HepG2 (cell line): ENCODE results near the gene PLCB4. TPM values are rescaled to one million over a fixed set of nuclear protein-coding genes. Genes with fewer than 3 reads are reported as not detected.

Experiments
- ATAC-seq: fragments of 200-7000 bp; cut with Tn5 transposase; 3 replicates; pipeline ENCODE4 v1.9.1; 2020; ENCODE audit warnings: mild to moderate bottlenecking, moderate library complexity
- BruUV-seq: library from RNA; stranded (reverse); fragments of 400-500 nt; replicated peaks from 2 replicates; lab custom pipeline; 2021; lab: Mats Ljungman, UMichigan
- CTCF ChIA-PET: fragments of 300-600 bp; formaldehyde crosslinking; extraction: SDS; loops from one replicate; lab custom pipeline; 2021; ENCODE audit warnings: low total read pairs, inconsistent platforms, low intra/inter-chr PET ratio; lab: Yijun Ruan, JAX
- POLR2A ChIA-PET: fragments of 350-600 bp; sonication (Branson Sonifier 250); formaldehyde crosslinking; loops from one replicate; lab custom pipeline; 2020; ENCODE audit warnings: antibody characterized with exemption, inconsistent platforms; lab: Yijun Ruan, JAX
- DNase-seq: peaks from one replicate; pipeline ENCODE4 v3.0.0-alpha.2; 2015; ENCODE audit warnings: low spot score
- FAIRE-seq: peaks from 3 replicates; lab custom pipeline; 2011; peaks lifted over from hg19 to GRCh38; lab: Jason Lieb, UNC
- H2AFZ ChIP-seq: one replicate; pipeline ENCODE4 v1.6.1; 2011; ENCODE audit warnings: low read length, inconsistent platforms
- H3K27ac ChIP-seq: fragments of 300-600 bp; 3 replicates; pipeline ENCODE4 v1.8.0; 2011; ENCODE audit warnings: mixed run types, mild to moderate bottlenecking, mixed read lengths, low read length, inconsistent platforms; ENCODE audit not compliant: insufficient read depth; ENCODE audit errors: extremely low read length
- H3K27me3 ChIP-seq, 2 experiments: fragments of 200-600 bp in 1 of 2; 2 replicates in 1 of 2; 3 replicates in 1 of 2; pipeline versions ENCODE4 v1.6.0 to v1.8.0; 2011; ENCODE audit warnings: low read length in 2 of 2, mild to moderate bottlenecking in 2 of 2, moderate library complexity in 2 of 2, inconsistent platforms in 1 of 2; ENCODE audit not compliant: insufficient read depth in 2 of 2, control insufficient read depth in 1 of 2
- H3K36me3 ChIP-seq, 2 experiments: fragments of 200-600 bp in 1 of 2; replicated peaks in 1 of 2; 2 replicates in 1 of 2; 3 replicates in 1 of 2; pipeline versions ENCODE4 v1.5.1 to v1.8.0; 2011; ENCODE audit warnings: low read length in 2 of 2, inconsistent platforms in 1 of 2; ENCODE audit not compliant: insufficient read depth in 2 of 2, control insufficient read depth in 1 of 2
- H3K4me1 ChIP-seq: 2 replicates; pipeline ENCODE4 v1.5.1; 2012; ENCODE audit warnings: low read length, inconsistent platforms; ENCODE audit not compliant: insufficient read depth
- H3K4me2 ChIP-seq: 2 replicates; pipeline ENCODE4 v1.6.0; 2011; ENCODE audit warnings: low read depth, low read length, inconsistent platforms
- H3K4me3 ChIP-seq, 3 experiments: fragments of 200-600 bp in 1 of 3; sonication (generic), shearing (Covaris generic) in 1 of 3; replicated peaks in 1 of 3; 2 replicates each; pipeline ENCODE4 v1.5.1; 2011 to 2016; ENCODE audit warnings: low read length in 3 of 3, inconsistent platforms in 2 of 3, low read depth in 2 of 3, mild to moderate bottlenecking in 2 of 3, control low read depth in 1 of 3, mixed read lengths in 1 of 3; ENCODE audit not compliant: insufficient read depth in 1 of 3
- H3K79me2 ChIP-seq: one replicate; pipeline ENCODE4 v1.6.1; 2011; ENCODE audit warnings: low read length, inconsistent platforms; ENCODE audit not compliant: insufficient read depth
- H3K9ac ChIP-seq: 2 replicates; pipeline ENCODE4 v1.6.0; 2011; ENCODE audit warnings: mild to moderate bottlenecking, low read depth, low read length, inconsistent platforms; ENCODE audit not compliant: insufficient read depth
- H3K9me3 ChIP-seq: 2 replicates; pipeline ENCODE4 v1.5.1; 2012; ENCODE audit warnings: mild to moderate bottlenecking, low read length
- H4K20me1 ChIP-seq: 2 replicates; pipeline ENCODE4 v1.6.0; 2011; ENCODE audit warnings: inconsistent platforms, mild to moderate bottlenecking, low read length, moderate library complexity; ENCODE audit not compliant: insufficient read depth
- ATF7 ChIP-seq, 2 experiments: fragments of 450-650 bp in 1 of 2; sonication (generic) in 1 of 2; formaldehyde crosslinking in 1 of 2; IDR thresholded peaks; 2 replicates each; pipeline versions ENCODE4 v1.4.0 to v1.6.1; 2016 to 2020; ENCODE audit warnings: antibody characterized with exemption in 1 of 2, mild to moderate bottlenecking in 1 of 2, missing genetic modification reagents in 1 of 2
- KLF13 ChIP-seq: sonication (generic); formaldehyde crosslinking; IDR thresholded peaks from 2 replicates; pipeline ENCODE4 v1.4.0; 2020; ENCODE audit warnings: mild to moderate bottlenecking, missing genetic modification reagents
- KLF9 ChIP-seq: IDR thresholded peaks from 2 replicates; pipeline ENCODE4 v1.6.1; 2016; ENCODE audit warnings: low read depth
- NR3C1 ChIP-seq: sonication (generic); formaldehyde crosslinking; IDR thresholded peaks from 2 replicates; pipeline ENCODE4 v1.4.0; 2020; ENCODE audit warnings: missing genetic modification reagents
- SALL2 ChIP-seq: sonication (generic); formaldehyde crosslinking; IDR thresholded peaks from 2 replicates; pipeline ENCODE4 v1.8.1; 2023; ENCODE audit warnings: mild to moderate bottlenecking, missing genetic modification reagents, inconsistent platforms
- SP4 ChIP-seq: sonication (generic); formaldehyde crosslinking; IDR thresholded peaks from 2 replicates; pipeline ENCODE4 v1.8.1; 2023; ENCODE audit warnings: mild to moderate bottlenecking, missing genetic modification reagents
- ZFP36L2 ChIP-seq: sonication (generic); formaldehyde crosslinking; IDR thresholded peaks from 2 replicates; pipeline ENCODE4 v1.4.0; 2020; ENCODE audit warnings: missing genetic modification reagents
- WGBS: methylation state at CpG from one replicate; pipeline ENCODE4 v1.1.6; 2017; ENCODE audit warnings: low lambda C conversion rate; 5-methylcytosine and 5-hydroxymethylcytosine counted together
- in situ Hi-C: cut with HindIII; loops from 2 replicates; pipeline ENCODE4 v1.10.0; 2017; ENCODE audit warnings: low pct_unique_long_range_greater_than_20kb; ENCODE audit not compliant: extremely low pct_ligation_motif_present
- intact Hi-C: fragments of 100-400 bp; cut with micrococcal nuclease; formaldehyde crosslinking; loops from one replicate; pipeline ENCODE4 v1.10.0; 2022; ENCODE audit not compliant: unreplicated experiment
- polyA plus RNA-seq, 8 experiments: library from polyadenylated mRNA; depleted of rRNA in 3 of 8; stranded (reverse) in 7 of 8; unstranded in 1 of 8; fragments of >200 nt; fragmentation: Illumina TruSeq in 4 of 8; extraction: Trizol in 4 of 8; gene quantifications; 2 replicates each; pipeline versions ENCODE4 v1.2.1 to v1.2.3, GENCODE V29; 2011 to 2016; ENCODE audit warnings: low read depth in 4 of 8, missing spikeins in 1 of 8, mixed read lengths in 1 of 8; ENCODE audit not compliant: insufficient read depth in 1 of 8
- total RNA-seq, 5 experiments: library from RNA; depleted of rRNA; stranded (reverse); fragments of >200 nt; fragmentation: Illumina TruSeq; extraction: Trizol; gene quantifications; 2 replicates each; pipeline ENCODE4 v1.2.3, GENCODE V29; 2016; ENCODE audit warnings: low read depth in 1 of 5
- TF ChIP-seq, protein P1 (sequence below): sonication (generic); formaldehyde crosslinking; IDR thresholded peaks from 2 replicates; pipeline ENCODE4 v1.9.0; 2021; ENCODE audit warnings: mild to moderate bottlenecking, missing genetic modification reagents
- TF ChIP-seq, protein P2 (sequence below): sonication (generic); formaldehyde crosslinking; IDR thresholded peaks from 2 replicates; pipeline ENCODE4 v1.4.0; 2020; ENCODE audit warnings: missing genetic modification reagents, low read depth, mild to moderate bottlenecking, borderline replicate concordance

The PLCB4 gene
- total and polyA plus RNA-seq, 2 of the 13 experiments (the other 11 are each of a cell fraction or from before 2014, with no cell fraction given) = 0.01 TPM; not detected in 1

DNA sequence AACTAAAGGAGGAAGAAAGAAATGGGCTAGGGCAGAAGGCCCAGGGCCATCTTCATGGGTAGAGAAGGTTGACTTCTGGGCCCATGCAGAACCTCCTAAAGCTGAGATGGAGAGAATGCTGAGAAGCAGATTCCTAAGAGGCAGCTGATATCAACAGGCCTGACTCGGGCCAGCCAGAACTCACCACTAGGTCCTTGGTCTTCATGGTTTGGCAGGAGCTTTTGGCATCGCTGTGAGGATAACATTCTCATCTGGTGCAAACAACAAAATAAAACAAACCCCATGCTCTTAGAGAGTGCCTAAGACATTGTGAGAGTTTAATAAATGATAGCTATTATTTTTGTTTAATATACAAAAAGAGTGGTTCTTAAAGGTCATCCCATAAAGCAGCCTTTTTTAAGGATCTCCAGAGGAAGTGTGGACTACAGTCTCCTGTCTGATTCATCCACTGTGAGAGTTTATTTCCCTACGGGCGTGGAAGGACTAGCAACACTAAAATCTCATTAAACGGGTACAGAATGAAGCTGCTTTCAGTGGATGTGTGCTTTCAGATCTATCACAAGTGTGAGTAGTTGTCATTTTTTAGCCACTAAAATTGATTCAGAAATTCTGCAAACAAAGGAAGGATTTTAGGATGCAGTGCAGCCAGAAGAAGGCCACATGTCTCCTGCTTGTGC lies 160.0 kb downstream of the PLCB4 start:
- no peak for DNase-seq
- no peak for ATAC-seq
- ChIA-PET CTCF (no interaction called here), POLR2A (no interaction called here)
- BruUV-seq = no TSS peak
- intact Hi-C loops = no loop called here
- Histone ChIP-seq H2AFZ (no peak overlapping the region), H3K4me1 (no peaks in the 10 kb centered on the region), H3K9me3 (no peaks in the 10 kb centered on the region), H4K20me1 (no peaks in the 10 kb centered on the region; the same call in 1 of the 2 replicates), H3K4me3 (no peak overlapping the region), H3K27me3 (no peaks in the 10 kb centered on the region), H3K27ac (no peak overlapping the region), H3K9ac (no peak overlapping the region), H3K4me2 (no peak overlapping the region), H3K36me3 (no peaks in the 10 kb centered on the region), H3K79me2 (no peaks in the 10 kb centered on the region)
- TF ChIP-seq NR3C1 (no peak), KLF9 (no peak), SALL2 (CRISPR knock-in tag) (no peak), SP4 (CRISPR knock-in tag) (no peak), ZFP36L2 (CRISPR knock-in tag) (no peak), KLF13 (CRISPR knock-in tag) (no peak), ATF7 (IDR thresholded peaks at IDR 0.05) (no peak), ATF7 (CRISPR knock-in tag; IDR thresholded peaks at IDR 0.05) (no peak)
- TF ChIP-seq, protein P1, sequence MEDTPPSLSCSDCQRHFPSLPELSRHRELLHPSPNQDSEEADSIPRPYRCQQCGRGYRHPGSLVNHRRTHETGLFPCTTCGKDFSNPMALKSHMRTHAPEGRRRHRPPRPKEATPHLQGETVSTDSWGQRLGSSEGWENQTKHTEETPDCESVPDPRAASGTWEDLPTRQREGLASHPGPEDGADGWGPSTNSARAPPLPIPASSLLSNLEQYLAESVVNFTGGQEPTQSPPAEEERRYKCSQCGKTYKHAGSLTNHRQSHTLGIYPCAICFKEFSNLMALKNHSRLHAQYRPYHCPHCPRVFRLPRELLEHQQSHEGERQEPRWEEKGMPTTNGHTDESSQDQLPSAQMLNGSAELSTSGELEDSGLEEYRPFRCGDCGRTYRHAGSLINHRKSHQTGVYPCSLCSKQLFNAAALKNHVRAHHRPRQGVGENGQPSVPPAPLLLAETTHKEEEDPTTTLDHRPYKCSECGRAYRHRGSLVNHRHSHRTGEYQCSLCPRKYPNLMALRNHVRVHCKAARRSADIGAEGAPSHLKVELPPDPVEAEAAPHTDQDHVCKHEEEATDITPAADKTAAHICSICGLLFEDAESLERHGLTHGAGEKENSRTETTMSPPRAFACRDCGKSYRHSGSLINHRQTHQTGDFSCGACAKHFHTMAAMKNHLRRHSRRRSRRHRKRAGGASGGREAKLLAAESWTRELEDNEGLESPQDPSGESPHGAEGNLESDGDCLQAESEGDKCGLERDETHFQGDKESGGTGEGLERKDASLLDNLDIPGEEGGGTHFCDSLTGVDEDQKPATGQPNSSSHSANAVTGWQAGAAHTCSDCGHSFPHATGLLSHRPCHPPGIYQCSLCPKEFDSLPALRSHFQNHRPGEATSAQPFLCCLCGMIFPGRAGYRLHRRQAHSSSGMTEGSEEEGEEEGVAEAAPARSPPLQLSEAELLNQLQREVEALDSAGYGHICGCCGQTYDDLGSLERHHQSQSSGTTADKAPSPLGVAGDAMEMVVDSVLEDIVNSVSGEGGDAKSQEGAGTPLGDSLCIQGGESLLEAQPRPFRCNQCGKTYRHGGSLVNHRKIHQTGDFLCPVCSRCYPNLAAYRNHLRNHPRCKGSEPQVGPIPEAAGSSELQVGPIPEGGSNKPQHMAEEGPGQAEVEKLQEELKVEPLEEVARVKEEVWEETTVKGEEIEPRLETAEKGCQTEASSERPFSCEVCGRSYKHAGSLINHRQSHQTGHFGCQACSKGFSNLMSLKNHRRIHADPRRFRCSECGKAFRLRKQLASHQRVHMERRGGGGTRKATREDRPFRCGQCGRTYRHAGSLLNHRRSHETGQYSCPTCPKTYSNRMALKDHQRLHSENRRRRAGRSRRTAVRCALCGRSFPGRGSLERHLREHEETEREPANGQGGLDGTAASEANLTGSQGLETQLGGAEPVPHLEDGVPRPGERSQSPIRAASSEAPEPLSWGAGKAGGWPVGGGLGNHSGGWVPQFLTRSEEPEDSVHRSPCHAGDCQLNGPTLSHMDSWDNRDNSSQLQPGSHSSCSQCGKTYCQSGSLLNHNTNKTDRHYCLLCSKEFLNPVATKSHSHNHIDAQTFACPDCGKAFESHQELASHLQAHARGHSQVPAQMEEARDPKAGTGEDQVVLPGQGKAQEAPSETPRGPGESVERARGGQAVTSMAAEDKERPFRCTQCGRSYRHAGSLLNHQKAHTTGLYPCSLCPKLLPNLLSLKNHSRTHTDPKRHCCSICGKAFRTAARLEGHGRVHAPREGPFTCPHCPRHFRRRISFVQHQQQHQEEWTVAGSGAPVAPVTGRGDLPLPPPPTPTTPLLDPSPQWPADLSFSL (CRISPR knock-in tag) = no peak
- TF ChIP-seq, protein P2, sequence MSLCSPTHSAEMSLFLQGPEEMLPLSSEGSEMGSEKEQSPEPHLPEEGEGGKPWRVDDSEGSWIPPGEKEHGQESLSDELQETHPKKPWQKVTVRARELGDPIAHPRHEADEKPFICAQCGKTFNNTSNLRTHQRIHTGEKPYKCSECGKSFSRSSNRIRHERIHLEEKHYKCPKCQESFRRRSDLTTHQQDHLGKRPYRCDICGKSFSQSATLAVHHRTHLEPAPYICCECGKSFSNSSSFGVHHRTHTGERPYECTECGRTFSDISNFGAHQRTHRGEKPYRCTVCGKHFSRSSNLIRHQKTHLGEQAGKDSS (CRISPR knock-in tag) = no peak
- in situ Hi-C loops = no loop called here
- FAIRE-seq = no peak
- 8% methylated on average over 5 of the region's 5 CpGs for WGBS
